Left lobe of liver (tissue), 2 donors: Measurements from ENCODE around the gene RECQL. TPM values are rescaled to one million over a fixed set of nuclear protein-coding genes. Genes with fewer than 3 reads are reported as not detected.
A peak's percentile ranks its signal among the peaks of the same experiment; 100 is the strongest.
"Not testable (repeated sequence)": the region's sequence is repeated elsewhere in the genome, so short reads cannot be mapped to it uniquely, and the experiment has no call there.

Experiments
- ATAC-seq: fragments of 200-7000 bp; cut with Tn5 transposase; one replicate; pipeline ENCODE4 v1.9.1; 2020; ENCODE audit warnings: mild to moderate bottlenecking, moderate library complexity
- DNase-seq: peaks from one replicate; pipeline ENCODE4 v3.0.0-alpha.2; 2020; ENCODE audit warnings: low spot score
- total RNA-seq: library from RNA; stranded (reverse); gene quantifications from one replicate; pipeline ENCODE4 v1.2.1, GENCODE V29; 2021
- donor health status: DM: no; HTN: no; CAD: no; lungs with moderate emphysema.
- donor health status: DM: no; HTN: yes; CAD: no.

The RECQL gene
- total RNA-seq, 1 donor from 2014 or later, result 8.1 TPM

DNA sequence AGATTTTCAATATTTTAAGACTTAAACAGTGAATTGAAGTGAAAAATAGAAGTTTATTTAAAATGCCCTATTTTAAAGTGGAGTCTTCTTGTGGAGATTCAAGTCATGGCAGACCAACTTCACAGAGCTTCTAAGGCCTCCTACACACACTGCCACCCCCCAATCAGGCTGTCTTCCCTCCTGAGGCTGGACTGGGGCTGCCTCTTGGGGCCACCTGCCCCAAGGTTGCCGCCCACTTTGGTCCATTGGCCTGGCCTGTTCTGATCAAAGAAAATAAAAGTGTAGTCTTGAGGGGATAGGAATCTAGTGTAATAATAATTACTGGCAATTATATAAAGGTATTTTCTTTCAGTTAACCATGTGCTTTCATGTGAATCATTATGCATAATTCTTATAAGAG is 1.4 kb upstream of the RECQL start:
- DNase-seq, result no peak
- ATAC-seq, result no peak

DNA sequence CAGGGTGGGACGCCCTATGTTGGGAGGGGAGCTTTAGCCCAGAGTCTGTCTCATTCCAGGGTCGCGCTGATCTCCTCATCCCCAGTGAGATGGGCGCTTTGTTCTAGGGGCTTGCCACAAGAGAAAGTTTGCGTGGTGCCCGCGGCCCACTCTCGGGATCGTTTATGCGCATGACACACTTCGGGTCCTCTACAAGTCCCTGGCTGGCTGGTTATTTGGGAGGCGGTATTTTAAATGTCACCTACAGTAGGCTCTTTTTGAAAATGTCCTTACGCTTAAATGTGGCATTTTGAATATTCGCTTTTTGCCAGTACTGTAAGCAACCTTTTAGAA is 695 bp upstream of the RECQL start:
- ATAC-seq, result peak; percentile 54
- DNase-seq, result no peak

DNA sequence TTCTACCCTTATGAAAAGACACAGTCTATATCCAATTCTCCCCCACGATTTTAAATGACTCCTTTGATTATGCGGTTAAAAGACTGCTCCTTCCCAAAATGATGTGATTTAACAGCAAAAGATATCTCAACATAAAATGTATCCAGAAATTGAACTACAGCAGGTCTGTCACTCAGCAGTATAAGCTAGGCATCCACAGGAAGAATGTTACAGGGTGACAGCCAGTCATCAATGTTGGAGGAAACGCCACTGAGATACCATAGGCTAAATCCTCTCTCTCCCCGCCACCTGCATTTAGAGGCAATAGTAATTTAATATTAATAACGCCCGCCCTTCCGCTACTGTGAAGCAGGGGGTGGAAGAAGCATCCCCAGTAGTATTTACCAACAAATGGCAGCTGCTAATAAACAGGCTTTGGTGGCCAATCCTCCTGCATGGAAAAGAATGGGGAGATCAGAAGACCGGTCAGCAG is 613 bp downstream of the RECQL start:
- no peak for ATAC-seq

DNA sequence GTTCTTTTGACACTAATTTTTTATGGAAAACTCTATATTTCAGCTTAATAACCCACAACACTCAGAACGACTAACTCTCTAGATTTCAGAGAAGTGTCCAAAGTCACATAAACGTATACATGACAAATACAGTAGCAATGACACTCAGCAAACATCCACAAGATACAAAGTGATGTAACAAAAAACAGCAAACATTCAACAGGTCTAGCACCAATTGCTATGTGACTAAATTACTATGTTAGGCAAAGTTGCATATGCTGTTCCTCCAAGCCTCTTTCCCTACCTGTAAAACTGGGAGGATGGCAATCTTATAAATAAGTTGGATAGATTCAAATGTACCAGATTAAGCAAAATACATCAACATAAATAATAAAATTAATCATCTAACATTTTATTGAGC is 1.7 kb downstream of the RECQL start:
- DNase-seq, result no peak
- no peak for ATAC-seq

More for the DNA sequence above, 613 bp downstream of the RECQL start:
- no peak for DNase-seq

DNA sequence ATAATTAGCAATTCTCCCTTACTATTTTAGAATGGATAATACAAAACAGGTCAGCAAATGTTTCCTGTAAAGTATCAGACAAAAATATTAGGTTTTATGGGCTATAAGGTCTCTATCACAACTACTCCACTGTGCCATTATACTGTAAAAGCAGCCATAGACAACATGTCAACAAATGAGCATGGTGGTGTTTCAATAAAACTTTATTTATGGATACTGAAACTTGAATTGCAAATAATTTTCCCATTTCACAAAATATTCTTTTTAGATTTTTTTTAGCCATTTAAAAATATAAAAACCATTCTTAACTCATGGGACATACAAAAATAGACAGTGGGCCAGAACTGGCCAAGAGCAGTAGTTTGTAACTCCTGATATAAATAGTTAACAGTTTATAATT is 15.4 kb downstream of the RECQL start:
- no peak for ATAC-seq
- no peak for DNase-seq

DNA sequence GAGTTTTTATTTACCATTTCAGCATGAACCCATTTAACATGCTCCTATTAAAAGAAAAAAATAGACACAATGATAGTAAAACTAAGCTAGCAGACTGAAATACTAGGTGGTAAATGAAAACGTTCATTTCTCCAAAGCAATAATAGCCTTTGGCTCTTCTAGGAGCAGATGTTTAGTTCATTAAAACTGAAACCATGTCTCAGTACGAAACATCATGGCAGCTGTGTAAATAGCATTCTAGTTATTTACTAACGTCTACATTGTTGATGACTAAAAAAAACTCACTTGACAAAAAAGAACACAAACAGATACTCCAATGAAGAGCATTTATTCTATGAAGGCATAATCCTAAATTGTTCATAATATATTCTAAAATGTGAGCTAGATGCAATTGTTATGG is 17.9 kb downstream of the RECQL start:
- ATAC-seq (no peak), DNase-seq (no peak)

DNA sequence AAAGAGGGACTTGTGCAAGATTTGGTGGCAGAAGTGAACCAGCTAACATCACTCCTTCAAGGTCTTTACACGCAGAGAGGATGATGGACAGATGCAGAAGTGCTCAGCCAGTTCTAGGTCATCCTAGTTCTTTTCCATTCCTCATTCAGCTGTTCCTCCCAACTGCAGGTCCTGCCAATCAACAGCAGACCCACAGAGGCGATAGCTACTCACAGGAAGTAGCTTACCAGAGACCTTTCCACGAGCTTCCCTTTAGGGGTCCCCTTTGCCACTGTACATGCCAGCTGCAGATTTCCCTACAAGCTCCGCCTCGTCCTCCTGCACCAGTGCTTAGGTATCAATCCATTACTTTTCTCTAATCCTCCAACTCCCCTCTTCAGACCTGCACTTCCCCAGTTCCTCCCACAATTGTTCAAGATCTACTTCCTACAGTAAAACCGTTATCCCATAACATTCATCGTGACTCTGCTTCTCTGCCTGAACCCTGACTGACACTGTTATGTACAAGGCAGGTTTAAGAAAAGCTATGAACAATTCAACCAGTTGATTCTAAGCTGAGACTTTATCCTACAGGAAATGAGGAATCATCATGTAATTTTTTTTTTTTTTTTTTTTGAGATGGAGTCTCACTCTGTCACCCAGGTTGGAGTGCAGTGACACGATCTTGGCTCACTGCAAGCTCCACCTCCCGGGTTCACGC is 22.5 kb downstream of the RECQL start:
- no peak for ATAC-seq

DNA sequence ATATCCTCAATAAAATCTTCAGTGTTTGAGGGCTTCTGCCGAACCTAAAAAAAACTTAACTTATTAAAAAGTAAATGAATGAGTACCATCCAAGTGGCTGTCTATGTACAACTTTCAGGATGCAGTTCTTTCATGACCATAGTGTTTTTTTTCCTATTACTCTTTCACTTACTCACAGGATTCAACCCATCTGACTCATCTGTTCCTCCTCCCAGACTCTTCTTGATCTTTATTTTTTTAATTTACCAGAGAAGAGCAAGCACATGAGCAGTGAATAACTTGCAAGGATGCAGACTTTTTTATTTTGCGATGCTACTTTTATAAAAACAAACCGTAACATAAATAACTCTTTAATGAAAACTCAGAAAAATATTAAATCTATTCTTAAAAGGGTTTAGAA is 24.5 kb downstream of the RECQL start:
- DNase-seq, result no peak
- ATAC-seq, result no peak

More for the DNA sequence above, 22.5 kb downstream of the RECQL start:
- no peak for DNase-seq

DNA sequence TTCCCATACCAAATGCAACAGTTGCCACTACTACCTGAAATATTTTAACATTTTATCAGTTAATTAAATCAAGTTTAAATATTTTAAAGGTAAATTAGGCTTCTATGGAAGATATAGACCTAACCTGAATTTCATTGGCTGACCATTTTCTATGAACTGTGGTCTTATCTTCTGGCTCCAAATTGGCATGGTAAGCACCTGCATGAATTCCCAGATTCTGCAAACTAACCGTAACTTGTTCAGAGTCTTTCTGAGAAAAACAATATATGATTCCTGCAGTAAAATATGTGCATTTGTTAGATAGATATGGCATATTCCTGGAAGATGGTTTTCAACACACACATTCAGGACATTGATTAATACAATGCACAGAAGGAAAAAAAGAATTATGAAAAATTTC is 25.9 kb downstream of the RECQL start:
- DNase-seq, result no peak

DNA sequence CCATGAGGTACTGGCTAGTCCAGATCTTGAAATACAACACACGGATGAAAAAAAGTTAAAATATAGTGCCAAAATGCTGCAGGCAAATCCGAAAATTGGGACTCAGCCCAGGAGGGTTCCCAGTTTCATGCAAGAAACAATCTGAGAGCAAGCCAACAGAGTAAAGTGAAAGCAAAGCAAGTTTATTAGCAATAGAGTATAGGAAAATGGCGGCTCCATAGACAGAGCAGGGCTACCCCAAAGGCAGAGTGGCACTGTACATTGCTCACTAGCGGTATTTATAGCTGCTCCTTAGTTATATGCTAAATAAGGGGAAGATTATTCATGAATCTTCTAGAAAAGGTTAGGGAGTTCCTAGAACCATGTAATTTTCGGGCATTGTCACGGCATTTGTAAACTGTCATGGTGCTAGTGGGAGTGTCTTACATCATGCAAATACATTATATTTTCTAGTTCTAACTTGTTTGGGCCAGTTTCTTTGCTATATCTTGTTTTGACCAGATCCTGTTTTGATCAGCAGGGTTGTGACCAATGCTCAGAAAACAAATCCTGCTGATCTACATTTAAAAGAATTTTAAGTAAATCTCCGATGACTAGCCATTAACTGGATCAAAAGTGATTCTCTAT is 29.1 kb downstream of the RECQL start:
- DNase-seq (no peak), ATAC-seq (no peak)

More for the DNA sequence above, 25.9 kb downstream of the RECQL start:
- no peak for ATAC-seq

DNA sequence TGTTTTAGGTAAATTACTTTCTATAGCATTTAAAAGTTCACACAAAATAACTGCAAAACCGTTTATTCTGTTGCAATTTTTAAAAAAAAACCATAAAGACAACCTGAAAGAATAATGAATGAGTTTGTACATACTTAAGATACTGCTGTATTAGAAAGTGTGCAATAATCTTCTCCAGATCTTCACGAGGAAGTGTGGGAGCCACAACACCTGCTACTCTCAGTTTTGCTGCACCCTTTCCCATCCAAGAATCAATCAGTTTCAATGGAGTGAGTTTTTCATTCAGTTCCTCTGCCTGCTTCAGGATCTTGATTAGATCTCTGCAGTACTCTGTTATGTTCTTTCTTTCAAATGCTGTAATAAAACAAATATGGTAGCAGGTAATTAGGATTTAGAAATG is 30.1 kb downstream of the RECQL start:
- ATAC-seq (no peak), DNase-seq (no peak)

DNA sequence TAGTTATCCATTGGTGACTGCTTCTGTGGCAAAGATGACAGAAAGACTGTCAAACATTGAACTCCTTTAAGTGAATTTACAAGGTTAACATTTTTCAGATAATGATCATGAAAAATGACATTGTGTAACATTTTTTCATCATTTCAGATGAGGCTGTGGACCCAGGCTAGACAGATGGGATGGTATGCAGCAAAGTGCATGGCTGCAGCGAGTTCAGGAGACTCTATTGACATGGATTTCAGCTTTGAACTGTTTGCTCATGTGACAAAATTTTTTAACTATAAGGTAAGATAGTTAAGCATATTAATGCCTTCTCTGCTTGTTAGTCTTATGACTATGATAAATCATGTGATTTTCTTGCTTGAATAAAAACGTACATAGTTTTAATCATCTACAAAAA is 34.1 kb downstream of the RECQL start:
- ATAC-seq, DNase-seq: not testable (repeated sequence)

DNA sequence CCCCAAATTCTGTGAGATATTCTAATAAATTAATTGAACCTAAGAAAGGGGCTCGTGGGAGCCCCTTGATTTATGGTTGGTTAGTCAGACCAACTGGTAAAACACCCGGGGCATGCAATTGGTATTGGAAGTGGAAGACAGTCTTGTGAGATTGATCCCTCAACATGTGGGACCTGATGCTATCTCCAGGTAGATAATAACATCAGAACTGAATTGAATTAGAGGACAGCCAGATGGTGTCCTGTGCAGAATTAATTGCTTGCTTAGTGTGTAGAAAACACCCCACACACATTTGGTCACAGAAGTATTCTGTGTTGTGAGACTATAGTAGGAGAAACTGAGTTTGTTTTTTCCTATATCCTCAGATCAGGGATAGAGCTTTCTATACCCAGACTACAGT is 42.0 kb downstream of the RECQL start:
- DNase-seq (no peak), ATAC-seq (no peak)

DNA sequence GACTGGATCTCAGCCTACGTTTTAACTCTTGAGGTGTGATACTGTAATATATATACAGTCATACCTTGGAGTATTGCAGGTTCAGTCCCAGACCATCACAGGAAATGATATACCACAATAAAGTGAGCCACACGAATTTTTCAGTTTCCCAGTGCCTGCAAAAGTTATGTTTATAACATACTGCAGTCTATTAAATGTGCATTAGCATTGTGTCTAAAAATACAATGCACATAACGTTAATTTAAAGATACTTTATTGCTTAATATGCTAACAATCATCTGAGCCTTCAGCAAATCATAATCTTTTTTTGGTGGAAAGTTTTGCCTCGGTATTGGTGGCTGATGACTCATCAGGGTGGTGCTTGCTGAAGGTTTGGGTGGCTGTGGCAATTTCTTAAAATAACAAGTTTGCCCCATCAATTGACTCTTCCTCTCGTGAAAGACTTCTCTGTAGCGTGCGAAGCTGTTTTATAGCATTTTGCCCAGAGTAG is 45.1 kb downstream of the RECQL start:
- DNase-seq (no peak), ATAC-seq (no peak)

DNA sequence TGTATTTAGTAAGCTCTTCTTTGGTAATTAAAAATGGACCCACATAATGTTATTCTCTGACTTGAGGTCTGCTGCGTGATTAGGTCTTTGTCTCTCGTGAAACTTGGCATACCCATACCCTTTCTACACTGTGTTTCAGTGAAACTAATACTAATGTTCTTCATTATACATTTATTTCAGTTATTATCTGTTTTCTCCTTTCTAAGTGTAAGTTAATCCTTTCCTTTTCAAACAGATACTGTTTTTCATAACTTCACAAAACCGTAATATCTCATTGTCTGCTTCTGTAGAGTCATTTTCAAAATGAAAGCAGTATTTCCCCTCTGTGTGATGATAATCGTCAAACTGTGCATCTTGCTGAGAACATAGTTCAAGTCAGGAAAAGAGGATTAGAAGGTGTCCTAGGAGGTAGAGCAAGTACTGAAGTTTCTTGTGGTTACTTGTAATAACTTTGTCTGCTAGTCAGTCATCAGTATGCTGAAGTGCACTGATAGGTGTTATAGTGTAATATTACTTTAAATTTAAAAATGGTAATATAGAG is 48.1 kb downstream of the RECQL start:
- ATAC-seq (no peak), DNase-seq (no peak)

DNA sequence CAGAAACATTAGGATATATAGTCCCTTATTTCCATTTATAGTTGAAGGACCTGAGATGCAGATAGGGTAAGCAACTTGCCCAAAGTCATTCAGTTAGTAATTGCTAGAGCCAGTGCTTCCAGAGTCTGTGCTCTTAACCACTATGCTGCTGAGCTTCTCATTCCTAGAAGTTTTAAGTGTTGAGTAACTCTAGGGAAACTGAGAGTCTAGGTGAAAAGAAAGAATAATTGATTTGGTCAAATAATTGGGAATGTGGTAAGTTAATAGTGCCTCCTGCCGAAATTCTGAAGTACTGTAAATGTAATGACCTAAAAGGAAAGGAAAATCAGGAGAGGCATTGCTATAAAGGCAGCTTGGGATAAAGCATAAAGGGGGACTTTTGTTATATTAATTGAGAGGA is 49.9 kb downstream of the RECQL start:
- DNase-seq, result no peak
- ATAC-seq, result no peak

DNA sequence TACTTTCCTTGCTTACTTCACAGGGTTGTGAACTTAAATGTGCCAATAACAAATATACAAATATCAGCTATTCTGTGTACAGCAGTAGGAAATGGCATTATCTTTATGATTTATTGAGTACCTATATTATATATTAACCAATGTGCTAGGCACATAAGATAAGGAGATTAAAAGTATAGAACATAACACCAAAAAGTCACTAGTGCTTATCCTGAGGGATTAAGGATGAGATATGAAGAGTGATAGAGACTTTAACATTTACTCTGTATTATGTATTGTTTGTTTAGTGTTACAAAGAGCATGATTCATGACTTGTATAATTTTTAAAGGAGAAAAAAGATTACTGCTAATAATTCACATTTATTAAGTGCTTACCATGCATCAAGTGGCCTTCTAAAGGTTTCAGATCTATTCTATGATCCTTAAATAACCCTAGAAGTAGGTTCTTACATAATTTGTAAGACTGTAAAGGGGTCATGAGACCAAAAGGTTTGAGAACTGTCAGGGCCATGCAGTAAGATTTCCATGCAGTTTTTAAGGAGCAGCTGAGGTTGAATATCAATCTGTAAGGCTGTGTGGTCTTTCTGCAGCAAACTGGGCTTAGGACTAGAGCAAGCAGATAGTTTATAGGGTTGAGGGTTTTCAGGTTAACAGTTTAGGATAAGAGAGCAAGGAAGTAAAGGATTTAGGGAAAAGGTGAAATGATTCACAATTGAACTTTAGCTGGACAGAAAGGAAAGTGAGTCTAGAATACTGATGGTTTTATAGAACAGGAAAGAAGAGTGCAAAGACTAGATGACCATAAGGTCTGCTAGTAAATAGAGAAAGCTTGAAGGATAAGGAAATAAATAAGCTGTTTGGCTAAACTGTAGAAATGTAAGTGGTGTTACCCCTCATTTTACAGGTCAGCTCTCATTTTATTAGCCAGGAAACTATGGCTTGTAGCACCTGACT is 57.0 kb downstream of the RECQL start:
- DNase-seq (no peak), ATAC-seq (no peak)

DNA sequence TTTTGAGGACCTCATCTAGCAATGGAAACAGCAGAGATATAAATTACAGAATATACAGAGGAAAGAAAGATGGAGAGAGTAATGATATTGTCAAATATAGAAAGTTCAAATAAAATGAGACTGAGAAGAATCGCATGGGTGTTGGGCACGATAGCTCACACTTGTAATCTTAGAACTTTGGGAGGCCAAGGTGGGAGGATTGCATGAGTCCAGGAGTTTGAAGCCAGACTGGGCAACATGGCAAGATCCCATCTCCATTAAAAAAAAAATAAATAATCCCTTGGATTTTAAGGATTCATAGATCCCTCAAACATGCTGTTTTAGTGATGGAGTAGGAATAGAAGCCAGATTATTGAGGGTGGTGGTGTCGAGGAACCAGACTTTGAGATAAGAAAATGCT is 62.1 kb downstream of the RECQL start:
- DNase-seq (no peak), ATAC-seq (no peak)

DNA sequence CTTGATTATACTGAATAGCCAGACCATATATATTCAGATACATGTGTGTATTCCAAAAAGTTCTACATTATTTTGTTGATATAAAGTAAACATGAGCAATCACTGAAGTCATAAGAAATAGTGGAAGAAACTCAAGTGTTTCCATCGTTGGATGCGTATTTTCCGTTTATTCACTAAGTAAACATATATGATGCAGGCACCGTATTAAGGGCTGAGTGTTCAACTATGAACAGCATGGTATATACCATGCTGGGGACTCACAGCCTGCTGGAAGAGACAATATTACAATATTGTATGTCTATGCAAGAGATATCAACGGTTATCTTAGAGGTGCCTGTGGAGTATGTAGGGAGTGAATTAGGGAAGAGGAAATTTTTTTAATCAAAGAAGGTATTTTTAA is 62.8 kb downstream of the RECQL start:
- no peak for DNase-seq
- ATAC-seq, result no peak

DNA sequence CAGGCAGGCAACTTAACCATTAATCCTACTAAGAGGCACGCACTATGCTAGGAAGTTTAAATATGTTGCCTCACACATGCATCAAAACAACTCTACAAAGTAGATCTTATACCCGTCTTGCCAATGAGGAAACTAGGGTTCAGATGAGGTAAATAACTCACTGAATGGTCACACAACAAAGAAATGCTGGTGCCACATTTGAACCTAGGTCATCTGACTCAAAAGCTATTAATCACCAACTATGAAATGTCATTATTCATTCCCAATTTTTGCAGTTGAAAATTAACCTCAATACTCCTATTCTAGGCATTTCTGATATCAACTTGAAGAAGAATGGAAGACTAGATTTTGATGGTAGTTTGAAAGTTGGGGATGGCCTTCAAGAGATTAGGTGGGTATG is 66.7 kb downstream of the RECQL start:
- ATAC-seq (no peak), DNase-seq (no peak)

DNA sequence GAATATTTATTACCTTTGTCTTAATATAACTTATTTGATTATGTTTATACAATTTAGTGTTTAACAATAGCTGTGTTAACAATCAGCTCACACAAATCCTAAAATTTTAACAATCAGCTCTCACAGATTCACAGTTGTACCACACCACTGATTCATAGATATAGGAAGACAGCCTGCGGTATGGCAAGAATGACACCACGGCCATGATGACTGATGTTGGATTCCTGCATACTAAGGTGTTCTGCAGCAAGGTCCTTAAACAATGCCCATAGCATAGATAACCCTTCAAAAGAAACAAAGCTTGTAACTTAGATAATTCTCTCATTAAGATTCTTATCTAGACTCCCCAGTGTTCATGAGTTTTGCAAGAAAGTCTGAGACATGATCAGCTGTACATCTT is 67.9 kb downstream of the RECQL start:
- DNase-seq, result no peak
- ATAC-seq, result no peak
